HG02852 (cell line): ENCODE data around the gene GIMAP6.
"Not testable (repeated sequence)": the region's sequence is repeated elsewhere in the genome, so short reads cannot be mapped to it uniquely, and the experiment has no call there.

Source experiments
- ATAC-seq: cut with Tn5 transposase; IDR thresholded peaks from one replicate; pipeline ENCODE4 v1.9.1; 2021; ENCODE audit warnings: mild to moderate bottlenecking, moderate library complexity; ENCODE audit not compliant: unreplicated experiment

The GIMAP6 gene

GRCh38 chr7:150586785-150587152, 45.4 kb downstream of the GIMAP6 start:
- no peak for ATAC-seq

GRCh38 chr7:150586068-150586784, 46.0 kb downstream of the GIMAP6 start:
- ATAC-seq = no peak

- no peak for ATAC-seq
Observed at GRCh38 chr7:150585199-150585598, 47.0 kb downstream of the GIMAP6 start.

DNA sequence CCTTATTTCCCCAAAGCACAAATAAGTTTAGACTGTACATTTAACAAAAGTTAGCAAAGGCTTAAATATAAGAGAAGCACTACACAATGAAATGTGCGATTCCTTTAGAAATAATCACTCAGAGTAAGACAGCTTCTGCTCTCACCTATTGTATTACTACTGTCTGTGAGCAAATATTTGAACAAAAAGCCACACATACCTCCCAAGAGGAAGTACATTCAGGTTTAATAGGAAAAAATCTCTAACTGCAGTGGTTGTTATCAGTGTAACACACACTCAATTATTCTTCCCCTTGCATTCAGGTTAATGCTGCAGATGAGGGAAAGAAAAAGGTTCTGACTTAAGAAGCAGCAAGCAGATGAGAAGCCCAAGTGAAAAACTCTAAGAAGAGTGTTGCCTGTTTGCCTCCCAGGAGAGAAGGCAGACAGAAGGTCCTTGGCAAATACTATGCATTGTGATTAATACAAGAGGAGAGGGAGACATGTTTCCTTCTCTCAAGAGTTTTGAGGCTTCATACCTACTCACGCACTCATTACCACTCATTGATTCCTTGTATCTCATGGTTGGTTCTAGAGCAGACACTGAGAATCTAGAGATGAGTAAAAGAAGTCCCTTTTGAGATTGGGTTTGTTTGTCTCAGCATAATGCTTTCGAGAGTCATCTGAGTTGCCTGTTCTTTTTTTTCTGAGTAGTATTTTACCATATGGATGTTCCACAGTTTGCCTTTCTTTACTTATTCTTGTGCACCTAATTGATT, 51.4 kb downstream of the GIMAP6 start:
- no peak for ATAC-seq

GRCh38 chr7:150579979-150580637, 52.1 kb downstream of the GIMAP6 start:
- ATAC-seq = not testable (repeated sequence)
